Osteoblast (primary cell): ENCODE data around the gene CNGA3. TPM values are rescaled to one million over a fixed set of nuclear protein-coding genes. Genes with fewer than 3 reads are reported as not detected.

ENCODE experiments used
- DNase-seq: peaks from one replicate; pipeline ENCODE4 v3.0.0; 2011; ENCODE audit warnings: low spot score, mixed read lengths; ENCODE audit not compliant: insufficient read length; ENCODE audit errors: missing footprints
- H2AFZ ChIP-seq: 2 replicates; pipeline ENCODE4 v1.6.0; 2011; ENCODE audit warnings: mild to moderate bottlenecking, low read length
- H3K27ac ChIP-seq: 2 replicates; pipeline ENCODE4 v1.5.1; 2011; ENCODE audit warnings: mild to moderate bottlenecking, low read depth, low read length, moderate library complexity
- H3K27me3 ChIP-seq: 2 replicates; pipeline ENCODE4 v1.6.0; 2012; ENCODE audit warnings: mild to moderate bottlenecking, control low read depth, inconsistent platforms, low read length, moderate library complexity; ENCODE audit not compliant: insufficient read depth
- H3K36me3 ChIP-seq: 2 replicates; pipeline ENCODE4 v1.5.1; 2011; ENCODE audit warnings: mild to moderate bottlenecking, low read length, control low read depth, moderate library complexity; ENCODE audit not compliant: insufficient read depth
- H3K4me1 ChIP-seq: 2 replicates; pipeline ENCODE4 v1.5.1; 2011; ENCODE audit warnings: mild to moderate bottlenecking, low read length, control low read depth, moderate library complexity; ENCODE audit not compliant: insufficient read depth
- H3K4me2 ChIP-seq: 2 replicates; pipeline ENCODE4 v1.6.0; 2011; ENCODE audit warnings: mild to moderate bottlenecking, low read length; ENCODE audit not compliant: insufficient read depth
- H3K4me3 ChIP-seq: fragments of 200-600 bp; sonication (generic); 3 replicates; pipeline ENCODE4 v1.5.1; 2012; ENCODE audit warnings: mild to moderate bottlenecking, low read length, inconsistent platforms; ENCODE audit not compliant: insufficient read depth
- H3K79me2 ChIP-seq: 2 replicates; pipeline ENCODE4 v1.6.0; 2012; ENCODE audit warnings: mild to moderate bottlenecking, low read length, control low read depth, inconsistent platforms; ENCODE audit not compliant: insufficient read depth
- H3K9me3 ChIP-seq: 2 replicates; pipeline ENCODE4 v1.5.1; 2011; ENCODE audit warnings: low read depth, low read length, control low read depth
- H4K20me1 ChIP-seq: 2 replicates; pipeline ENCODE4 v1.6.0; 2012; ENCODE audit warnings: mild to moderate bottlenecking, low read length, control low read depth; ENCODE audit not compliant: insufficient read depth
- total RNA-seq: library from RNA; depleted of rRNA; stranded (reverse); fragments of >200 nt; gene quantifications from 2 replicates; pipeline ENCODE4 v1.2.3, GENCODE V29; 2012
- TF ChIP-seq, protein P1 (sequence below): IDR thresholded peaks from 2 replicates; pipeline ENCODE4 v1.5.1; 2011; ENCODE audit warnings: mild to moderate bottlenecking, low read depth, low read length, moderate library complexity; ENCODE audit errors: extremely low read depth

The CNGA3 gene
- total RNA-seq, 1 donor, result 0.36 TPM

DNA sequence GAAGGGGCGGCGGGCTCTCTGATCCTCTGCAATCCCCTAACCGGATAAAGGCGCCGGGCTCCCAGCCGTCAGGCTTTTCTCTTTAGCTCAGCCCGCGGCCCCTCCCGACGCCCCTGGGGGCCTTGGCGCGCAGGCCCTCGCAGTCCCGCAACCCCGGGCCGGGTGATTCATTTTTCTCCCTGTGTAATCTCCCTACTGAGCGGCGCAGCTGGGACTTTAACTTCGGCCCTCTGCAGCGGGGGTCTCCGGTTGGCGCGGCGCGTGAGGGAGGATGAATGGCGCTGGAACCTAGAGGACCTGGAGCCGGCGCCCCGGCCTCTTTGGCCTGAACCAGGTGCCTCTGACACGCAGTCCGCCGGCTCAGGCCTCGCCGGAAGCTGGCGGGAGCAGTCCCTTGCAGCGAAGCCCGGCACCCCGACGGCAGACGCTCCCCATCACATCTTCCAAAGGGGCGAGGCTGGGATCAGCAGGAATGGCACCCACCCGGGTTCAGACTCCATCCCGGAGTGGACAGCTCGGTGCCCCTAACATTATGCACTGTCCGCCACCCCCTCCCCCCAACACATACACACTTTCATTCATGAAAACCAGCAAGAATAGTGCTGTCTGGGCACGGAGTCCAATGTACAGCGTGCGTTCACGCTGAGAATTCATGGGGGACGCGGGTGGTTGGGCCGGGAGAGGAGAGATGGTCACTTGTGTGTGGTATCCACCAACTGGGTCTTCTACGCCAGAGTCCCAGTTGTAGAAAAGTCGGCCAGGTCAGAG is 1.2 kb downstream of the CNGA3 start:
- TF ChIP-seq, protein P1, sequence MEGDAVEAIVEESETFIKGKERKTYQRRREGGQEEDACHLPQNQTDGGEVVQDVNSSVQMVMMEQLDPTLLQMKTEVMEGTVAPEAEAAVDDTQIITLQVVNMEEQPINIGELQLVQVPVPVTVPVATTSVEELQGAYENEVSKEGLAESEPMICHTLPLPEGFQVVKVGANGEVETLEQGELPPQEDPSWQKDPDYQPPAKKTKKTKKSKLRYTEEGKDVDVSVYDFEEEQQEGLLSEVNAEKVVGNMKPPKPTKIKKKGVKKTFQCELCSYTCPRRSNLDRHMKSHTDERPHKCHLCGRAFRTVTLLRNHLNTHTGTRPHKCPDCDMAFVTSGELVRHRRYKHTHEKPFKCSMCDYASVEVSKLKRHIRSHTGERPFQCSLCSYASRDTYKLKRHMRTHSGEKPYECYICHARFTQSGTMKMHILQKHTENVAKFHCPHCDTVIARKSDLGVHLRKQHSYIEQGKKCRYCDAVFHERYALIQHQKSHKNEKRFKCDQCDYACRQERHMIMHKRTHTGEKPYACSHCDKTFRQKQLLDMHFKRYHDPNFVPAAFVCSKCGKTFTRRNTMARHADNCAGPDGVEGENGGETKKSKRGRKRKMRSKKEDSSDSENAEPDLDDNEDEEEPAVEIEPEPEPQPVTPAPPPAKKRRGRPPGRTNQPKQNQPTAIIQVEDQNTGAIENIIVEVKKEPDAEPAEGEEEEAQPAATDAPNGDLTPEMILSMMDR, result no peak
- H3K79me2 ChIP-seq, result no peaks in the 10 kb centered on the region
- H3K4me1 ChIP-seq, result no peaks in the 10 kb centered on the region
- H3K27ac ChIP-seq, result no peak overlapping the region
- H2AFZ ChIP-seq, result no peak overlapping the region
- H3K4me3 ChIP-seq, result no peak overlapping the region
- no peaks in the 10 kb centered on the region for H3K36me3 ChIP-seq
- H4K20me1 ChIP-seq, result no peaks in the 10 kb centered on the region
- H3K9me3 ChIP-seq, result no peaks in the 10 kb centered on the region
- DNase-seq, result peak; percentile 31
- H3K27me3 ChIP-seq, result peaks cover 76% of the 10 kb centered on the region
- peak overlapping the region; percentile 60 for H3K4me2 ChIP-seq

GRCh38 chr2:98348066-98348561 is 1.9 kb downstream of the CNGA3 start:
- H3K4me3 ChIP-seq, result no peak overlapping the region
- TF ChIP-seq, protein P1, result no peak
- DNase-seq, result peak; percentile 25
- no peak overlapping the region for H3K27ac ChIP-seq
- no peaks in the 10 kb centered on the region for H4K20me1 ChIP-seq
- no peak overlapping the region for H3K4me2 ChIP-seq
- no peaks in the 10 kb centered on the region for H3K4me1 ChIP-seq
- peaks cover 72% of the 10 kb centered on the region for H3K27me3 ChIP-seq
- H3K9me3 ChIP-seq, result no peaks in the 10 kb centered on the region
- no peaks in the 10 kb centered on the region for H3K79me2 ChIP-seq
- no peak overlapping the region for H2AFZ ChIP-seq
- no peaks in the 10 kb centered on the region for H3K36me3 ChIP-seq

GRCh38 chr2:98350411-98350810 is 4.2 kb downstream of the CNGA3 start:
- Histone ChIP-seq H3K79me2 (no peaks in the 10 kb centered on the region), H4K20me1 (no peaks in the 10 kb centered on the region), H3K27ac (no peak overlapping the region), H3K36me3 (no peaks in the 10 kb centered on the region), H3K9me3 (no peaks in the 10 kb centered on the region), H2AFZ (no peak overlapping the region), H3K27me3 (peaks cover 56% of the 10 kb centered on the region), H3K4me3 (no peak overlapping the region), H3K4me2 (no peak overlapping the region), H3K4me1 (no peaks in the 10 kb centered on the region)
- no peak for DNase-seq
- TF ChIP-seq, protein P1, result no peak

DNA sequence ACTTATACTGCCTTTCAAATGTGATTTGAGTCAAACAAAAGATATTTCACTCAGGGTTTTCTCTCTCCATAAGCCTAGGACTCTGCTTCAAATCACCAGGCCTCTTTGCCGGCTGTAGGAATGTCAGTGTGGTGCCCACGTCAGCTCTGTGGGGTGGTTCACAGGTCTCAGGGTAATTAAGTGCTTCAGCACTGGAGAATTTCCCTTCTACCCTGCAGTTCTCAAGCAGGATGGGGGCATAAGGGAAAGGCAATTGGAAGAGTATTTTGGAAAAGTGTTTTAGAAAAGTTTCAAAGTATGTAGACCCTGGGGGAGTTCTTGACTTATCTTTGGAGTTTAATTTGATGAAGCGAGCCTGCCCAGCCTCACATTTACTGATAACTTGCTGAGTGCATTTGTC is 9.6 kb downstream of the CNGA3 start:
- no peak overlapping the region for H3K4me2 ChIP-seq
- H3K4me3 ChIP-seq, result no peak overlapping the region
- no peaks in the 10 kb centered on the region for H4K20me1 ChIP-seq
- H3K27me3 ChIP-seq, result peaks cover 10% of the 10 kb centered on the region
- no peak overlapping the region for H2AFZ ChIP-seq
- H3K27ac ChIP-seq, result no peak overlapping the region
- TF ChIP-seq, protein P1, result no peak
- no peaks in the 10 kb centered on the region for H3K79me2 ChIP-seq
- DNase-seq, result peak; percentile 22
- H3K9me3 ChIP-seq, result no peaks in the 10 kb centered on the region
- no peaks in the 10 kb centered on the region for H3K4me1 ChIP-seq
- H3K36me3 ChIP-seq, result no peaks in the 10 kb centered on the region
